ENCODE measurements around the gene CEP152. TPM values are rescaled to one million over a fixed set of nuclear protein-coding genes. Genes with fewer than 3 reads are reported as not detected.

The CEP152 gene
- total RNA-seq, 1 experiment from 2014 or later = 6.4 TPM

GRCh38 chr15:48759921-48760320, 50.9 kb downstream of the CEP152 start:
- no peak overlapping the region for H3K4me3 Mint-ChIP-seq (ENCODE audit: unreplicated experiment)
- no peaks in the 10 kb centered on the region for H3K9me3 Mint-ChIP-seq (ENCODE audit: unreplicated experiment)
- peak; percentile 17 for DNase-seq (ENCODE audit: unreplicated experiment)
- CTCF ChIA-PET = interaction anchor here (0.9 to 1.1 kb wide), 2 partner anchors 42 to 252 kb away, joined by 4 read pairs; no protein-coding TSS in a partner anchor
- H3K36me3 Mint-ChIP-seq (ENCODE audit: insufficient read depth, unreplicated experiment) = peaks cover 36% of the 10 kb centered on the region
- no TSS peak for BruUV-seq (replicated peaks)
- no peak for TF ChIP-seq CTCF (IDR thresholded peaks at IDR 0.05; ENCODE audit: unreplicated experiment)
- POLR2A ChIA-PET = interaction anchor here (0.6 to 1.4 kb wide), 7 partner anchors 15 to 1651 kb away, joined by 3 to 6 read pairs (median 3); partner anchors contain the start of gene CEP152
- no peaks in the 10 kb centered on the region for H3K27me3 Mint-ChIP-seq (ENCODE audit: insufficient read depth, unreplicated experiment)
- peaks cover 10% of the 10 kb centered on the region for H3K4me1 Mint-ChIP-seq (ENCODE audit: insufficient read depth, unreplicated experiment)
- peak overlapping the region; percentile 11 for H3K27ac Mint-ChIP-seq (ENCODE audit: low read depth, unreplicated experiment)
- intact Hi-C loops (cut with micrococcal nuclease) = no loop called here

- CTCF ChIA-PET = interaction anchor here (0.6 kb wide), 1 partner anchor 379 kb away, joined by 3 read pairs; no protein-coding TSS in a partner anchor
- no peaks in the 10 kb centered on the region for H3K27me3 Mint-ChIP-seq (ENCODE audit: insufficient read depth, unreplicated experiment)
- no TSS peak for BruUV-seq (replicated peaks)
- H3K4me1 Mint-ChIP-seq (ENCODE audit: insufficient read depth, unreplicated experiment) = peaks cover 10% of the 10 kb centered on the region
- H3K4me3 Mint-ChIP-seq (ENCODE audit: unreplicated experiment) = no peak overlapping the region
- intact Hi-C loops (cut with micrococcal nuclease) = no loop called here
- no peaks in the 10 kb centered on the region for H3K9me3 Mint-ChIP-seq (ENCODE audit: unreplicated experiment)
- peaks cover 18% of the 10 kb centered on the region for H3K36me3 Mint-ChIP-seq (ENCODE audit: insufficient read depth, unreplicated experiment)
- no peak overlapping the region for H3K27ac Mint-ChIP-seq (ENCODE audit: low read depth, unreplicated experiment)
- no peak for DNase-seq (ENCODE audit: unreplicated experiment)
- TF ChIP-seq CTCF (IDR thresholded peaks at IDR 0.05; ENCODE audit: unreplicated experiment) = no peak
- POLR2A ChIA-PET = no interaction called here
Measured at GRCh38 chr15:48757661-48758060, 53.2 kb downstream of the CEP152 start.

- intact Hi-C loops (cut with micrococcal nuclease) = no loop called here
- BruUV-seq (replicated peaks) = no TSS peak
Measured at GRCh38 chr15:48754011-48754410, 56.9 kb downstream of the CEP152 start.

GRCh38 chr15:48751595-48751994, 59.3 kb downstream of the CEP152 start:
- TF ChIP-seq CTCF (IDR thresholded peaks at IDR 0.05; ENCODE audit: unreplicated experiment) = no peak
- ChIA-PET POLR2A (no interaction called here), CTCF (interaction anchor here (0.5 kb wide), 1 partner anchor 19 kb away, joined by 3 read pairs; no protein-coding TSS in a partner anchor)
- no TSS peak for BruUV-seq (replicated peaks)
- Mint-ChIP-seq H3K27me3 (ENCODE audit: insufficient read depth, unreplicated experiment) (no peaks in the 10 kb centered on the region), H3K9me3 (ENCODE audit: unreplicated experiment) (no peaks in the 10 kb centered on the region), H3K27ac (ENCODE audit: low read depth, unreplicated experiment) (no peak overlapping the region), H3K36me3 (ENCODE audit: insufficient read depth, unreplicated experiment) (peaks cover 16% of the 10 kb centered on the region), H3K4me3 (ENCODE audit: unreplicated experiment) (no peak overlapping the region), H3K4me1 (ENCODE audit: insufficient read depth, unreplicated experiment) (no peaks in the 10 kb centered on the region)
- no peak for DNase-seq (ENCODE audit: unreplicated experiment)
- intact Hi-C loops (cut with micrococcal nuclease) = no loop called here

More at GRCh38 chr15:48754011-48754410, 56.9 kb downstream of the CEP152 start:
- CTCF ChIA-PET = no interaction called here
- POLR2A ChIA-PET = no interaction called here
- no peak for TF ChIP-seq CTCF (IDR thresholded peaks at IDR 0.05; ENCODE audit: unreplicated experiment)
- Mint-ChIP-seq H3K4me3 (ENCODE audit: unreplicated experiment) (no peak overlapping the region), H3K4me1 (ENCODE audit: insufficient read depth, unreplicated experiment) (no peaks in the 10 kb centered on the region), H3K27me3 (ENCODE audit: insufficient read depth, unreplicated experiment) (no peaks in the 10 kb centered on the region), H3K36me3 (ENCODE audit: insufficient read depth, unreplicated experiment) (peaks cover 8% of the 10 kb centered on the region), H3K9me3 (ENCODE audit: unreplicated experiment) (no peaks in the 10 kb centered on the region), H3K27ac (ENCODE audit: low read depth, unreplicated experiment) (no peak overlapping the region)
- DNase-seq (ENCODE audit: unreplicated experiment) = no peak

Data from MCF 10A (cell line).